Measurements from ENCODE around the gene KCNT1. TPM values are rescaled to one million over a fixed set of nuclear protein-coding genes. Genes with fewer than 3 reads are reported as not detected.

The KCNT1 gene
- polyA plus RNA-seq, 3 donors = 0.09 to 0.90 (median 0.11) TPM

DNA sequence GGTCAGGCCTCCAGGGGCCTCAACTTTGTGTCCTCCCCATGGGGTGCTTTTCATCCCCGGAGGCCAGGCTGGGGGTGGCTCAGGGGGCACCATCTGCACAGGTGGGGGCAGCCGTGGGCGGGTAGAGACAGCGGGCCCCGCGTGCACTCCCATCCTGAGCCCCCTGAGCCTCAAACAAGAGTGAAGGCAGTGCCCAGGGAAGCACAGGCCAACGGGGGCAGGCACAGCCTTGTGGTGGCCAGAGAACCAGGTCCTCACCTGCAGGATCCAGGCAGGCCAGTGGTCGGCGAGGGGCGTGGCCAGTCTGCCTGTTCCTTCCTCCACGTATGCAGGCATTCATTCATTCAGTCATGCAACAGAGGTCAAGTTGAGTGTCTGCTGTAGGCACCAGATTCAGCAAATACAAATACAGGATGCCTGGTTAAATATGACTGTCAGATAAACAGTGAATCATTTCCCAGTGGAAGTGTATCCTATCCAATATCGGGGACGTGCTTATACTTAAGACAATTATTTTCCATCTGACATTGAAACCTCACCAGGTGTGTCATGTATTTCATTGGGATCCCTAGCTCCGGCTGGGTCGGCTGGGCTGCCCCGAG, 22.3 kb downstream of the KCNT1 start:
- DNase-seq = no peak

DNA sequence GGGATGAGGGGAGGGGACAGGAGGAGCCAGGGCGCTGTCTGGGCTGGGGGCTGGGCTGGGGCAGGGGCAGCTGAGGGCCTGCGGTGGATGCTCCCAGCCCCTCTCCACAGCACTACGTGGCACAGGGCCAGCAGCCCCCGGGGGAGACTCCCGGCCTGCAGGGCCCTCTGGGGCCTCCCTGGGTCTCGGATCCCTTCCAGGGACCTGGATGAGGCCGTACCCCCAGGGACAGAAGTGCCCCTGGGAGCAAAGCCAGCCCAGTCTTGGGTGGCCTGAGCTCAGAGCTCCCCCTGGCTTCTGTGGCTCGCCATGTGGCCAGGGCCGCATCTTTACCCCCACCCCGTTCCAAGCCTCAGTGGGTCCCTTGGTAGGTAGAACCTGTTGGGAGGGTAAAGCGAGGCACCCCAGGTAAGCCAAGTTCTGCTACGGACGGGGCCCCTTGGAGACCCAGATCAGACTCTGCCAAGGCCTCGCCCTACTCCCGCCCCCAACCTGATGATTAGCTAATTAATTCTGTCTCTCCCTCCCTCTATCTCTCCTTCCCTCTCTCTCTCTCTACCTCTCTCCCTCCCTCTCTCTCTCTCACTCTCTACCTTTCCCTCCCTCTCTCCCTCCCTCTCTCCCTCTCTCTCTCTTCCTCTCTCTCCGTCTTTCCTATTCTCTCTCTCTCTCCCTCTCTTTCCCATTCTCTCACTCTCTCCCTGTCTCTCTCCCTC, 24.3 kb downstream of the KCNT1 start:
- no peak for DNase-seq

DNA sequence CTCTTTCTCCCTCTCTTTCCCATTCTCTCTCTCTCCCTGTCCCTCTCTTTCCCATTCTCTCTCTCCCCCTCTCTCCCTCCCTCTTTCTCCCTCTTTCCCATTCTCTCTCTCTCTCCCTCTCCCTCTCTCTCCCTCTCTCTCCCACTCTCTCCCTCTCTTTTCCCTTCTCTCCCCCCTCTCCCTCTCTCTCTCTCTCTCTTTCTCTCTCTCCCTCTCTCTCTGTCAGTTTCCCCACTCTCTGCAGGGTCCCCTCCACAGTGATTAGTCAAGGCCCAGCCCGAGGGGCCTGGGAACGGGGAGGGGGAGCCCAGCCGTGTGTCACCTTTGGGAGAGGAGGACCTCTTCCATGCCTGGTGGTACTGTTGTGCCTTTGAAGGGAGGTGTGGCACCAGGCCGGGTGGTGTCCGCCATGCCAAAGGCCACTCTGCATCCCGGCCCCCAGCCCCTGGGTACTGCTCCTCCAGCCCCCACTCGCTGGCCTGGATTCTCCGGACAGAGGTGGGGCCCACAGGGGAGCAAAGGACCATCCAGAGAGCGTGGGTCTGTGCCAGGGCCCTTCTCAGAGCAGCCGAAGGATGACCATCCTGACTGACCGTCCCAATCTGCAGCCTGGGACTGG, 25.4 kb downstream of the KCNT1 start:
- DNase-seq = no peak

DNA sequence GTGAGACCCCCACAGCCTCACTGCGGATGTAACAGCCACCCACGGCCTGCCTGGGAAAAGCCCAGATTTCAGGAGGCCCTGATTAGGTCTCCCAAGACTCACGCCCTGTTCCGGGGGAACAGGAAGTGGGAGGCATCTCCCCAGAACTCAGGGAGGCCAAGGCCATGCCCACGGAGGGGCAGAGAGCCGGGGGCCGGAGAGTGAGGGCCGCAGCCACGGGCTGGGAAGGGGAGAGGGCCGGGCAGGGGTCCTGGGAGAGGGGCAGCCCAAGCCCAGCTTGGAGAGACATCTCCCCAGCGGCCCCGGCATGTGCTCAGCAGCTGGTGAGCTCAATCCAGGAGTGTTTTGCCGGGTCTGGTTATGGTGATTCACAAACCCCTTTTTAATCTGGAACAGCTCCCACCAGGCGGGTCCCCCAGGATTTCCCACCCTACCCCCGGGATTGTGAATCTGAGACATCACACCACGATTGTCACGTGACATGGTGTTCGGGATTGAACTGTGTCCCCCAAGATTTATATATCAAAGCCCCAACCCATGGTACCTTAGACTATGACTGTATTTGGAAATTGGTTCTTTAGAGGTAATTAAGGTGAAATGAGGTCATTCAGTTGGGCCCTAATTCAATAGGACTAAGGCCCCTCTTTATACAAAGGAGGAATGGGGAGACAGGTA, 26.6 kb downstream of the KCNT1 start:
- DNase-seq = no peak

DNA sequence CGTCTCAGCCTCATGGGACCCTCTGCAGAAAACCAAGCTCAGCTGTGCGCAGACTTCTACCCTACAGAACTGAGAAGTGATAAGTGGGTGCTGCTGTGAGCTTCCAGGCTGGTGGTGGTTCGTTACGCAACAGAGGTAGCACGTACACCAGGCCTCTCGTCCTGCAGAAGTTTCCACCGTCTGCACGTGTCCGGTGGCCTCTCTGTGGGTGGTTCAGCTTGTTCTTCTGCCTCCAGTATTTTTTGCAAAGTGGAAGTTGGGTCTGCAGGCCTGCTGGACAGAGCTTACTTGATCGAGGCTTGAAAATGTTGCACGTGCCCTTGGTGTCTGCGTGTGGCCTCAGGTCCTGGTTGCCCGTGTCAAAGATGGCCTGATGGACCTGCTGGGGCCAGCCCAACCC, 27.5 kb downstream of the KCNT1 start:
- no peak for DNase-seq

DNA sequence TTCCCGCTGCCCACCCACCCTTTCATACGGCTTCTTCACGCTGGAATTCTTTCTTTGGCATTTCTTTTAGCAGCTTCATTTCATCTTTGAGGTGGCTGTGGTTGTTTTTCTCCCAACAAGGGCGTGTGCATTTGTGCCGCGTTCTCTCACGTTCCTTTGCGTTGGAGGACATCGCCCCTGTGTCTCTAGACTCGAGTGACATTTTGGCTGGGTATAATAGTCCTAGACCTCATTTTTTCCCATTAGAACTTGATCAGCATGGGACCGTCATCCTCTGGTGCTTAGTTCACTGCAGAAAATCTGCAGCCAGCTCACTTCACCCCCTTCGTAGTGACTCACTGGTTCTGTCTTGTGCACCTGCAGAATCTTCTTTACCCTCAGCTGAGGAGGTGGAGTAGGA, 29.5 kb downstream of the KCNT1 start:
- no peak for DNase-seq

DNA sequence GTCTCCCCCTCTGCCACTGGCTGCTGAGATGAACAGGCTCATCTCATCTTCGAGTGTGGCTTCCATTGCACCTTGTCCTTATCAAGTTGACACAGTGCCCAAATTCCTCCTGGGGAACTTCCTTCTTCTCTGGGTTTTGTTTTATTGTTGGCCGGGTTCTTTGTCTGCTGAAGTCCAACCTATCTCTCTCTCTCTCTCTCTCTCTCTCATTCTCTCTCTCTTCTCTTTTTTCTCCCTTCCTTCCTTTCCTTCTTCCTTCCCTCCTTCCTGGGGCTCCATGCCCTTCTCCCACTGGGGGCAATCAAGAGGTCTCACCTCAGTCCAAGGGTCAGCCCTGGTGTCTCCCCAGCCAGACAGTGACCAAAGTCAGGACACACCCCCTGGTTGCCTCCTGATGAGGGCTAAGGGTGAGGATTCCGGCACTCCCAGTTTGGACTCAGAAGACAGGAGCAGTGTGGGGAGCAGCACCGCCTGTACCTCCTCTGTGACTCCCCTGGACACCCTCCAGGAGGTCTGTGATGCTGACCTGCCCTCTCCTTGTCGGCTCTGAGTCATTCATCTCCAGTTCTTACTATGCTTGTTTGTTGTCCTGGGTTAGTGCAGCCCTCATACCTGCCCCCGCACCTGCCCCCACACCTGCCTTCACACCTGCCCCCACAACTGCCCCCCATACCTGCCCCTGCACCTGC, 30.7 kb downstream of the KCNT1 start:
- no peak for DNase-seq

DNA sequence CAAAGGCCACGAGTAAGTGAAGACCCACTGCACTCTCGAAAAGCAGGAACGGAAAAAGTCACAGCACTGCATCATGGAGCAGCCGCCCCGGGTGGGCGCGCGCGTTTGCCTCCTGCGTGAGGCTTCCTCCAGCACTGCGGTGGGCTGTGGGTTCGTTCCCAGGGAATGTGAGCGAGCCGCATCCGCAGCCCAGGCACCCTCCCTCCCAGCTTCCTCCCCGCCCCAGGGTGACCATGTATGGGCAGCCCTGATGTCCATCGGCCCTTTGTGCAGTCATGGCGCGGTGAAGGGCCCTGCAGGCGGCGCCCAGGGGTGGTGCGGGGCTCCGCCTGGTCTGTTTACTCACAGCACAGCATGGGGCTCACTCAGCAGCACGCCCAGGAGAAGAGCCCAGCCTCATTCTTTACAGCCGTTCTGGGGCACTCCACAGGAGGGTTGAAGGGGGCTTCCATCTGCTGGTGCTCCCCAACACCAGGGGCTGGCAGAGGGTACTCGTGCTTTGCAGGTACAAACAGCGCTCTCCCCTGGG, 32.7 kb downstream of the KCNT1 start:
- no peak for DNase-seq

DNA sequence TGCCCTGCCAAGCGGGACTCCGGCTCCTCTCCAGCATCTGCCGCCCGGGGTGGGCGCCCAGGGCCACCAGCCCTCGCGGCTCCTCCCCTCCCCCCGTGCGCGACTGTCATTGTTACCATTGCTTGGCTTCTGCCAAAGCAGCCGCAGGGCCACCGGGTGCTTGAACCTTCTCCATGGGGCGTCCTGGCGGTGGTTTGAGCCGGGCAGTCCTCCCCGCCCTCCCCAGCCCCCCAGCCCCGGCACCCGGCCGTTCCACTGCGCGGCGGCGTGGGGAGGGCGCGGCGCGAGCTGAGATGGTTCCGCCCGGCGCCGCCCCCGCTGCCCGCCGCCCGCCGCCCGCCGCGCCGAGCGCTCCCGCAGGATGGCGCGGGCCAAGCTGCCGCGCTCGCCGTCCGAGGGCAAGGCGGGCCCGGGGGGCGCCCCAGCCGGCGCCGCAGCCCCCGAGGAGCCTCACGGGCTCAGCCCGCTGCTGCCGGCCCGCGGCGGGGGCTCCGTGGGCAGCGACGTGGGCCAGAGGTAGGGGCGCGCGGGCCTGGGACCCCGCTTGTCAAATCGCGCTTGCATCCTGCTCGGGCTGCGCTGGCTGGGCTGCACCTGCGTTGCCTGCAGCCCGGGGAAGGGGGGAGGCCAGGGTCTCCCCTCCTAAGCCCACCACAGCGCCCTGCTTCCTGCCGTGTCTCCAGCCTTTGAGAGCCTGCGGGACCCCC, 34.4 kb downstream of the KCNT1 start:
- DNase-seq = no peak

DNA sequence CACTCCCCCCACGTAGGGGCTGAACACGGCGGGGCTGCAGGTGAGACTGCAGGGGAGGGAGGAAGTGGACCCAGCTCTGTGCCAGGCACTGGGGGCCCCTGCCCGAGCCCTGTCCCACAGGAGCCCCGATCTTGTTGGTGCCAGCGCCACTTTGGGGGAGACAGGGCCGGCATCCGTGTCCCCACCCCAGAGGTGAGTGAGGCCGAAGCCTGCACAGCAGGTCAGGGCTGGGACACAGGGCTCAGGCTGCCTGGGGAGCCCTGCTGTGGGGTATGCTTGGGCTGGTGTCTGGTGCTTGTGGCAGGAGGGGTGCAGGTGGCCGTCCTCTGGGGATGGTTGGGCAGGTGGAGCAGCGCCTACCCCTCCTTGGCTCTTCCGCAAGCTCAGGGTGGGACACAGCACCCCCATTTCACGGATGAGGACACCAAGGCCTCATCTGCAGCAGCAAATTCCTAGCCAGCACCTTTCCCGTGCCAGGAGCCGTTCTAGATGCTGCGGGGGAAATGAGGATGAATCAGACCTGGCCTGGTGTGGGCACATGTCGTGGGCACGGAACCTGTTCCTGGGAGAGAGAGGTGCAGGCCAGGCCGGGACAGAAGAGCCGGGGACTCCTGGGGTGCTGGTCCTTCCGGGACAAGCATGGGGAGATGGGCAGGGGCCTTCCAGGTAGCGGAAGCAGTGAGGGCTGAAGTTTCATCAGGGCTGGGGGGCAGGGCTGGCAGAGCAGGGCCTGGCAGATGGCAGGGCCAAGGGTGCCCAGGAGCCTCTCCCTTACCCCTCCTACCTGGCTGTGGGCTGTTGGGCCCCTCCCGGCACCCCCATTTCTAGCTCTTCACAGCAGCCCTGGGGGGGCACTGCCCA, 35.2 kb downstream of the KCNT1 start:
- no peak for DNase-seq

DNA sequence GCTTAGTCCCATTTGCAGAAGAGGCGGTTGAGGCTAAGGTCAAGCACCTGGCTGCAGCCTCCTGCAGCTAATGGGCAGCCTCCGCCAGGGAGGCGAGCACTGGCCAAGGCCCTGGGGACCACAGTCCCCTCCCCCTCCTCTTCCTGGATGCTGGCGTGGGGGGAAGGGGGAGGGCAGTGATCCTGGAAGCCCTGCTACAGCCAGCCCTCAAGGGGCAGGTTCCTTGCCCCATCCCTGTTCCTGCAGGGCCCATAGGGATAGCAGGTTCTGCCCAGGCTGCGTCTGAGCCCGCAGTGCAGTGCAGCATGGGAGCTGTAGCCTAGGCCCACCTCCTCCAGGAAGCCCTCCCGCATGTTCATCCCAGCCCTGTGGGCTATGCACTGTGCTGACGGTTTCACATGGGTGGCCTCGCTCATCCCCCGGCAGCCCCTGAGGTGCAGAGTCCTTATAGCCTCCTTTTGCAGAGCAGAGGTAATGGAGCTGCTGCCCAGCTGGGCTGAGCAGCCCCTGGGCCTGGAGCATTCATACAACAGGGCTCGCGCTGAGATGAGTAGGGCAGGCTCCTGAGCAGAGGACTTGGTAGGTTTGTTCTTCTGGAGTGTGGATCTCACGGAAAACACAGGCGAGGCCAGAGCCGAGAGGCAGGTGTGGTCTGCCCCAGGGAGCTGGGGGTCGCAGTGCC, 36.0 kb downstream of the KCNT1 start:
- DNase-seq = no peak

DNA sequence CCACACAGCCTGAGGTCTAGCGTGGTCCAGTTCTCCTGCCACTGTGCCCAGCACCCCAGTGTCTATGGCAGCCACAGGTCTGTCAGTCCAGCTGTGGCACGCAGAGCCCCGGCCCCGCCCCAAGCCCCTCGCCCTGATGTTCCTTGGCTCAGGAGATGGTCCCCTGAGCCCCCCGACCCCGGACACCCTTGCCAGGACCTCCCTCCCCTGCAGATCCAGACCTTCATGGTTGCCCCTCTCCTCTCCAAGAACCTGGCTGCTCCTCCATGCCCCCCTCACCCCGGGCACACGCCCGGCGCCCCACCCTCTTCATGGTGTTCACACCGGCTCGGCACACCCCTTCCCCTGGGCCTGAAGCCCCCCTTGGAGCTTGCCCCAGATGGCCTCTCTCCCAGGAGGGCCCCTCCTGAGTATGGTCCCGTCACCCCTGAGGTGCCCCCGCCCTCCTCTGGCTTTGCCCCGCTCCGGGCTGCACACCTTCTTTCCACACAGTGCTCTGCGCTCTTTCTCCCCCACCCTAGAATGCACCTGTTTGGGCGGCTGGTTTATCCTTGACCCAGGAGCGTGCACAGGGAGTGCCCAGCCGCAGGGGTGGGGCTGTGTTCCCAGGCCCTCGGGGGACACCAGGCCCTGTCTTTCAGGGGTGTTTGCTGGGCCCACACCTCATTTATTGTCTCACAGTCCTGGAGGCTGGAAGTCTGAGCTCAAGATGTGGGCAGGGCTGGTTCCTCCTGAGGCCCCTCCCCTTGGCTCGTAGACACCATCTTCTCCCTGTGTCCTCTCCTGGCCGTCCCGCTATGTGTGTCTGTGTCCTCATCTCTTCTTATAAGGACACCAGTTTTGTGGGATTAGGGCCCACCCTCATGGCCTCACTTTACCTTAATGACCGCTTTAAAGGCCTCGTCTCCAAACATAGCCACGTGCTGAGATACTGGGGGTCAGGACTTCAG, 37.6 kb downstream of the KCNT1 start:
- DNase-seq = no peak

DNA sequence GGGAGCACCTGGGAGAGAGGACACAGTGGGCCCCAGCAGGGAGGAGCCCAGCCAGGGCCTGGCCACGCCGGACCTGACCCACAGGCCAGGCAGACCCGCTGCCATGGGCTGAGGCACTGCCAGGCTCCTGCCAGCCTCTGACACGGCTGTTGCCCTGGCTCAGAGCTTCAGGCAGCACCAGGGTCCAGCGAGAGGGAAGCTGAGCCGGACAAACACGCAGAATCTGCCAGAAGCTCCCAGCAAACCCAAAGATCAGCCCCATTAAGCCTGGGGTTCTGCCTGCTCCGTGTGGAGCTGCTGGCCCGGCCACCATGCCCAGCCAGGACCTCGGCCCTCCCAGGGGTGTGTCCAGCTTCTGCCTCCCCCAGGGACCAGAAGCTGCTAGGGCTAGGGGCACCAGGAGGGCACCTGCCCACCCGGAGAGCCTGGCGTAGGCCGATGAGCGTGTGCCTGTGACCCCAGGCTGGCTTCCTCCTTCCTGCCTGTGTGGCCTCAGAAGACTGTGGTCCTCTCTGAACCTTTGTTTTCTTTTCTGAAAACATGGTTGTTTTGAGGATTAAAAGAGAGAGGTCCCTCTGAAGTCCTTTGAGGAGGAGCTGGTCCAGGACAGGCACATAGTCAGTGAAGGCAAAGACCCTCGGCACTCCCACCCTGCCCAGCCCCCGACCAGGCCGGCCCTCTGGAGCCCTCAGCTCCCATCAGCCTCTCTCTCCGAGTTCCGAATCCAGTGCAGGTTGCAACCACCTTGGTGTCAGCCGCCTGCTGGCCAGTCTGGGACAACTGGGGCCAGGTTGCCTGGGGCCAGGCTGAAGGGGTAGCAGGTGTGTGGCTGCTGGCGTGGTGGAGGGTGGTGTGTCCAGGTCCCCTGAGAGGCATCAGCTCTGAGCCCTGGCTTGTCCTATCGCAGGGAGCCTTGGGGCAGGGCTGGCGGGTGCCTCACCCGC, 39.6 kb downstream of the KCNT1 start:
- no peak for DNase-seq

DNA sequence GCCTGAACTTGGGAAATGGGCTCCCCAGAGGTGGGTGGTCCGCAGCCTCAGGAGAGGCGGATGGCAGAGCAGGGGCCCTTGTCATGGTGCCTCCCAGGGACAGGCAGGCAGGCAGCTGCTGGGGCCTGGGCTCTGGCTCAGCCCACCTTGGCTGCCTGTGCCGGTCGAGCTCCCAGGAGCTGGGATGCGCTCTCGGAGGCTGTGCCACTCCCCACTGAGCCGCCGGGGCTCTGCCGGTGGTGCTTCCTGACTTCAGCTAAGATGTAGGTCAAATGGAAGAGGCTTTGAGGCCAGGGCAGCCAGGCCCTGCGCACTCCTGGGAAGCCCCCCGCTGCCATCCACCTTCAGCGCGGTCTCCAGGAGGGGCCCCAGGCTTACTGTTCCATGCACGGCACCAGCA, 41.0 kb downstream of the KCNT1 start:
- DNase-seq = no peak

DNA sequence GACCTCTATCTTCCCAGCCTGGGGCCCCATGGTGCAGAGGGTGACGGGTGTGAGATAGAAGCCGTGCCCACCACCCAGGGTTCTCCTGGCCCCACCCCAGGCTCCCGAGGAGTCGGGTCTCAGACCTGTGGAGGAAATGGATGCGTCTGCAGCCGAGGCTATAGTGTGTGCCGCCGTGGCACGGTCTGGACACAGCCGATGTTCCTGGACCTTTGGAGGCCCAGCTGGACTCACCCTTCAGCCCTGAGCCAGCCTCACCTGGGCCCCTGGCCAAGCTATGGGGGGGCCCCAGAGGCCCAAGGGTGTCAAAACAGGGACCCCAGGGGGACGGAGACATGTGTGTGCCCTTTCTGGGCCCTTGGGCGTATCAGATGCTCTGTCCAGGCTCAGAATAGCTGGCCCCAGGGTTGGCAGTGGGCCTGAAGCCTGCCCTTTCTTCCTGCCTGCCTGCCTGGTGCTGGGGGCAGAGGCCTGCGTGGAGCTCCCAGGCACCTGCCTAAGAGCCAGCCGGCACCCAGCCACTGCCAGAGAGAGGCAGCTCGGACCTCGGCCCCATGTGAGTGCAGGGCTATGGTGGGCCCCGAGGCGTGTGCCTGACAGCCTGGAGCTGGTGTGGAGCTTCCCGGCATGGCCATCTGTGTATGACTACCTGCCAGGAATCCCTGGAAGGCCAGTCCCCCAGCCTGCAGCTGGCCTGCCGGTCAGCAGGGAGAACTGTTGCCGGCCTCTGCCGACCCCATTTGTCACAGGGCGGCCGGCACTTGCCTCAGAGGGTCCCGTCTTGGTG, 41.8 kb downstream of the KCNT1 start:
- no peak for DNase-seq

DNA sequence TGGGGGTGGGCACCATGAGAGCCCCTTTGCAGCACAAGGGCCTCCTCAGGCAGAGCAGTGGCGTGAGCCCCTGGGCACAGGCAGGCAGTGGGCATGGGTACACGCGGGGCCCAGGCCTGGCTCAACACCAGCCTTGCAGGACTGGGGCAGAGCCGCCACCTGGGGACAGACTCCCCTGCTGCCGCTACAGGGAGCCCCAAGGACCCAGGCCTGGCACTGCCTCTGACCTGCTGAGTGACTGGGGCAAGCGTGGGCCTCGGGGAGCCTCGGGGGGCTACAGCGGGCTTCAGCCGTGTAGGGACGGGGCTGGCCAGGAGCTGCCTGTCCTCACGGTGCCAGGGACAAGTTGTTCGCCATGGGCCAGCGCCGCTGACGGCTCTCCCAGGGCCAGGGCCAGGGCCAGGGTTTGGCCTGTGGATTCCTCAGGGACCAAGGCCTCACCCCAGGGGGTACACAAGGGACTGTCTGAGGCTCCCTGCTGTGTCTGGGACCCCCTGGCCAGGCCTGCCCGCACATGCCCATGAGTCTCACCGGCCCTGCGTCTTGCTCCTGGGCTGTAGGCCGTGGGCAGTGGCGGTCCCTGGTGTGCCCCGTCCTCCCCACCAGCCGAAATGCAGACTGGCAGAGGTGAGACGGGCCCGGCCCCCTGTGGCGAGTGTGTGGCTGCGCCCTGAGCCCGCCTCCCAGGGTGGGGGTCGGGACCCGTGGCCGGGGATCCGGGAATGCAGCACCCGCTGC, 42.5 kb downstream of the KCNT1 start:
- DNase-seq = no peak

All from renal pelvis (tissue), 4 donors.